UCSD-AML1 (cell line): ENCODE data around the gene ZNF267.
"Not testable (repeated sequence)": the region's sequence is repeated elsewhere in the genome, so short reads cannot be mapped to it uniquely, and the experiment has no call there.

Experiments used
- DNase-seq: peaks from one replicate; lab custom pipeline; 2025; ENCODE audit not compliant: unreplicated experiment; lab: John Stamatoyannopoulos, UW

Gene ZNF267

DNA sequence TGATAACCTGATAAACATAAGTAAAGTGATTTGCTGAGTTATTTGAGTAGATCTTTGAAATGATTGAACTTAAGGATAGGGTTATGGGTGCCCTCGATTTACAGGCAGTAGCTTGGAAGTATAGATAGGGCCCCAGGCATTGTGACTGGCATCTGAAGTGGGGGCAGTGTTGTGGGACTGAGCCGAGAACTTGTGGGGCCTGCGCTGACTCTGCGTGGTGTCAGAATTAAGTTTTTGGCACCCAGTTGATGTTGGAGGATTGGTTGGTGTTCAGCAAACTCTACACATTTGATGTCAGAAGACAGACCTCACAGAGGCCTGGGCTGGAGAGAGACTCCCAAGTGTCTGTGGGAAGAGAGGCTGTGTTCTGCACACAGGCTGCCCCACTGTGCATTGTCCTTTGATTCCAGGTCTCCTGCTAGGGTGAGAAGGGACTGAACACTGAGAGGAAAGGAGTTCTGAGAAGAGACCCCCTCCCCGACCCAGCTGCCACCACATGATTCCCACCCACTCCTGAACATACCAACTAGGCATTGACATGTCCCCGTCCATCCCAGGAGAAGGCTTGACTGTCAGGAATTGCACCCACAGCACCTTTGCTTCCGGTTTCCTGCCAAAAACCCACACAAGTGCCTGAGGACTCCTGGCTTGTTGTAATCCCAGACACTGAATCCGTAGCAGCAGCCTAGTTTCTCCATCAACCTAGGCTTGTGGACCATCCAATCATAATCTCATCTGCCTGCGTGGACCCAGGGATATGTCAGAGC, 4.5 kb downstream of the ZNF267 start:
- no peak for DNase-seq

GRCh38 chr16:31879937-31880321, 6.3 kb downstream of the ZNF267 start:
- no peak for DNase-seq

DNA sequence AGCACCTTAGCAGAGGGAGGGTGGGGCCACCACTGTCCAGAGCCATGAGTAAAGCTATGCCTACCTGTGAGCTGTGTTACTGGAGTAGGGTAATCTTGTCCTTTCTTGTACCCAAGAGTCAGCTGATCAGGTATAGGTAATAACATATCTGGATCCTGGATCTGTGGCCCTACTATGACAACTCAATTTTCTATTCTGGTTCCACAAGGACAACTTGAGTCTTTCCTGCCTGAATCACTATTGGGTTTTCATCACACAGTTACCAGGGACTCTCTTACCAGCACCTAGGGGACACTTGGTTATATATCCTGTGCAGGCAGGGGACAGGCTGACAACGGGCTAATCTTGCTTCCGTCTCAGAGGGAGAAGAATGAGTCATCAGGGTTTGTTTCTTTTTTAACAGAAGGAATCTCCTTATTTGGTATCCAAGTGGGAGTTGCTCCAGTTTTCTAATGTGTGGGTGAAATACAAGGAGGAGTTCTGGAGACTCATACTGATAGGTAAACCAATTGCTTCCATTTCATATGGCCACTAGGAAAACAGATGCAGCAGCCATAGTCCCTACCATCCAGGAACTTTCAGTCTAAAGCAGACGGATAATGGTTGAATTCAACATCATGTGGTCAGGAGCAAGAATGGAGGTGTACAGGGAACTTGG, 6.8 kb downstream of the ZNF267 start:
- DNase-seq, result no peak

DNA sequence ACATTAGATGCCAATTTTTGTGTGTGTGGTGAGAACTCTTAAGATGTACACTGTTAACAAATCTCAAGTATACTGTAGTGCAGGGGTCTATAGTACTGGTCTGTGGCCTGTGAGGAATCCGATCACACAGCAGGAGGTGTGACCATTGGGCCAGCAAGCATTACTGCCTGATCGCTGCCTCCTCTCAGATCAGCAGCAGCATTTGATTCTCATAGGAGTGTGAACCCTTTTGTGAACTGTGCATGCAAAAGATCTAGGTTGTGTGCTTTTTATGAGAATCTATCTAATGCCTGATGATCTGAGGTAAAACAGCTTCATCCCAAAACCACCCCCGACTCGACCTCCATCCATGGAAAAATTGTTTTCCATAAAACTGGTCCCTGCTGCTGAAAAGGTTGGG, 12.6 kb downstream of the ZNF267 start:
- no peak for DNase-seq

GRCh38 chr16:31888735-31889134, 15.1 kb downstream of the ZNF267 start:
- DNase-seq, result no peak

DNA sequence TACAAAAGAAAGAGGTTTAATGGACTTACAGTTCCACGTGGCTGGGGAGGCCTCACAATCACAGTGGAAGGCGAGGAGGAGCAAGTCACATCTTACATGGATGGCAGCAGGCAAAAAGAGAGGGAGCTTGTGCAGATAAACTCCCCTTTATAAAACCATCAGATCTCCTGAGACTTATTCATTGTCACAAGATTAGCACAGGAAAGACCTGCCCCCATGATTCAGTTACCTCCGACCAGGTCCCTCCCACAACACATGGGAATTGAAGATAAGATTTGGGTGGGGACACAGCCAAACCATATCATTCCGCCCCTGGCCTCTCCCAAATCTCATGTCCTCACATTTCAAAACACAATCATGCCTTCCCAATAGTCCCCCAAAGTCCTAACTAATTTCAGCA, 18.5 kb downstream of the ZNF267 start:
- not testable (repeated sequence) for DNase-seq

GRCh38 chr16:31893824-31894223, 20.2 kb downstream of the ZNF267 start:
- DNase-seq, result no peak

DNA sequence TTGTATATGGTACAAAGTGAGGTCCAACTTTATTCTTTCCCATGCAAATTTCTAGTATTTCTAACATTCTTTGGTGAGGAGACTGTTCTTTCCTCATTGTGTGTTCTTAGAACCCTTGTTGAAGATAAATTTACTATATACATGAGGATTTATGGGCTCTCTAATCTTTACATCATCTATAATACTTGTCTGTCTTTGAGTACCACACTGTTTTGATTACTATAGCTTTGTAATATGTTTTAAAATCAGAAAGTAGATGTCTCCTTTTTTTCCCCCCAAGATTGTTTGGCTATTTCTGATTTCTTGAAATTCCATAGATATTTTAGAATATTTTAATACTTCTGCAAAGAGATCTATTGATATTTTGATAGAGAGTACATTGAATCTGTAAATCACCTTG, 23.7 kb downstream of the ZNF267 start:
- DNase-seq, result no peak

DNA sequence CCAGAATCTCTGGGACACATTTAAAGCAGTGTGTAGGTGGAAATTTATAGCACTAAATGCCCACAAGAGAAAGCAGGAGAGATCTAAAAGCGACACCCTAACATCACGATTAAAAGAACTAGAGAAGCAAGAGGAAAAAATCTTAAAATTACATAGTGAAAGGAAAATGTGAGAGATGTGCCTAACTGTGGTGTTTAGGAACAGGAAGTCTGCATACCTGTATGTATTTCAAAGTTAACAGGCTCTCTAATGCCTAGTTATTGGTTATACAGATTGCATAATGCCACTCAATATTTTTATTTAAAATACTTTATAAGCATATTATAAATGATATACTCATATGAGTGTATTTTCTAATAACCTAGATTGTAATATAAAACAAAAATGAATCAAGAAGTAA, 25.9 kb downstream of the ZNF267 start:
- DNase-seq, result no peak

DNA sequence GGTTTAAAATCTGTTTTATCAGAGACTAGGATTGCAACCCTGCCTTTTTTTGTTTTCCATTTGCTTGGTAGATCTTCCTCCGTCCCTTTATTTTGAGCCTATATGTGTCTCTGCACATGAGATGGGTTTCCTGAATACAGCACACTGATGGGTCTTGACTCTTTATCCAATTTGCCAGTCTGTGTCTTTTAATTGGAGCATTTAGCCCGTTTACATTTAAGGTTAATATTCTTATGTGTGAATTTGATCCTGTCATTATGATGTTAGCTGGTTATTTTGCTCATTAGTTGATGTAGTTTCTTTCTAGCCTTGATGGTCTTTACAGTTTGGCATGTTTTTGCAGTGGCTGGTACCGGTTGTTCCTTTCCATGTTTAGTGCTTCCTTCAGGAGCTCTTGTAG, 31.0 kb downstream of the ZNF267 start:
- not testable (repeated sequence) for DNase-seq

DNA sequence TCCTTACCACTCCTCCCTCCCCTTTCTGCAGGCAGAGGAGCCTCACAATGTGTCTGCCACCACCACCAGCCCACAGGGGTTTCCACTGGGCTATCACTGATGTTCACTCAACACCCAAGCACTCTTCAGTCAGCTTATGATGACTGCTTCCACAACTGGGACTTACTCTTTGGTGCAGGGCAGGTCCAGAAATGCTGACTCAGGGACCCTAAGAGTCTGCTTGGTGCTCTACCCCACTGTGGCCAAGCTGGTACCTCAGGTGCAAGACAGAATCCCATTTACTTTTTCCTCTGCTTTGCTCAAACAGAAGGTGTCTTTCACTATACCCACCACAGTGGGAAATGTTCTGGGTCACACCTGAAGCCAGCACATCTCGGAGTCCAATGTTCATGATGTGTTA, 40.1 kb downstream of the ZNF267 start:
- no peak for DNase-seq

- DNase-seq, result no peak
Measured at GRCh38 chr16:31916056-31916488, 42.5 kb downstream of the ZNF267 start.

- DNase-seq, result no peak
Measured at GRCh38 chr16:31920373-31920772, 46.8 kb downstream of the ZNF267 start.

- DNase-seq, result not testable (repeated sequence)
Measured at GRCh38 chr16:31951806-31952205, 78.2 kb downstream of the ZNF267 start.

DNA sequence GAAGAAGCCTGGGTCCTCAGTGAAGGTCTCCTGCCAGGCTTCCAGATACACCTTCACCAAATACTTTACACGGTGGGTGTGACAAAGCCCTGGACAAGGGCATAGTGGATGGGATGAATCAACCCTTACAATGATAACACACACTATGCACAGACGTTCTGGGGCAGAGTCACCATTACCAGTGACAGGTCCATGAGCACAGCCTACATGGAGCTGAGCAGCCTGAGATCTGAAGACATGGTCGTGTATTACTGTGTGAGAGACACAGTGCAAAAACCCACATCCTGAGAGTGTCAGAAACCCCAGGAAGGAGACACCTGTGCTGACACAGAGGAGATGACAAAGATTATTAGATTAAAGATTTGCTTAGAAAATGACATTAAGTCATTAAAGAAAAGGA, 78.6 kb downstream of the ZNF267 start:
- DNase-seq, result not testable (repeated sequence)

DNA sequence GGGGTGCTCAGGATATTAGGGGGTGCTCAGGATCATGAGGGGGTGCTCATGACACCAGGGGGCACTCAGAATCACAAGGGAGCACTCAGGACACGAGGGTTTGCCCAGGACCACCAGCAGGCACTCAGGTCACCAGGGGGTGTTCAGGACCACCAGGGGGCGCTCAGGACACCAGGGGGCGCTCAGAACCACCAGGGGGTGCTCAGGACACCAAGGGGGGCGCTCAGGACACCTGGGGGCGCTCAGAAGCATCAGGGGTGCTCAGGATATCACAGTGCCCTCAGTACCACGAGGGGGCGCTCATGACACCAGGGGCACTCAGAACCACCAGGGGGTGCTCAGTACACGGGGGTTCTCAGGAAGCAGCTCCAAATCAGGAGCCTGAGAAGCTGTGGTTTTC, 82.6 kb downstream of the ZNF267 start:
- not testable (repeated sequence) for DNase-seq

DNA sequence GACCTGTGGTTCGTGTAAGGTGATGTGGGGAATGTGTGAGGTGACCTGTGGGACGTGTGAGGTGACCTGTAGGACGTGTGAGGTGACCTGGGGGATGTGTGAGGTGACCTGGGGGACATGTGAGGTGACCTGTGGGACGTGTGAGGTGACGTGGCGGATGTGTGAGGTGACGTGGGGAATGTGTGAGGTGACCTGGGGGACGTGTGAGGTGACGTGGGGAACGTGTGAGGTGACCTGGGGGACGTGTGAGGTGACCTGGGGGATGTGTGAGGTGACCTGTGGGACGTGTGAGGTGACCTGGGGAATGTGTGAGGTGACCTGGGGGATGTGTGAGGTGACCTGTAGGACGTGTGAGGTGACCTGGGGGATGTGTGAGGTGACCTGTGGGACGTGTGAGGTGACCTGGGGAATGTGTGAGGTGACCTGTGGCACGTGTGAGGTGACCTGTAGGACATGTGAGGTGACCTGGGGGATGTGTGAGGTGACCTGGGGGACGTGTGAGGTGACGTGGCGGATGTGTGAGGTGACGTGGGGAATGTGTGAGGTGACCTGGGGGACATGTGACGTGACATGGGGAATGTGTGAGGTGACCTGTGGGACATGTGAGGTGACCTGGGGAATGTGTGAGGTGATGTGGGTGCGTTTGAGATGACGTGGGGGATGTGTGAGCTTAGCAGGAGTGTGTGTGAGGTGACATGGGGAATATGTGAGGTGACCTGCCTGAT, 86.7 kb downstream of the ZNF267 start:
- not testable (repeated sequence) for DNase-seq
